GM12878 (cell line): ENCODE results near the gene LENEP. TPM values are rescaled to one million over a fixed set of nuclear protein-coding genes. Genes with fewer than 3 reads are reported as not detected.

Experiments used
- ATAC-seq: fragments of 200-7000 bp; cut with Tn5 transposase; 3 replicates; pipeline ENCODE4 v1.9.1; 2020; ENCODE audit warnings: mild to moderate bottlenecking, moderate library complexity
- BruUV-seq: library from RNA; stranded (reverse); fragments of 400-500 nt; replicated peaks from 2 replicates; lab custom pipeline; 2021; lab: Mats Ljungman, UMichigan
- CTCF ChIA-PET: fragments of 300-600 bp; sonication (Branson Sonifier 250); formaldehyde crosslinking; extraction: SDS; loops from one replicate; lab custom pipeline; 2021; ENCODE audit warnings: inconsistent platforms; lab: Yijun Ruan, JAX
- POLR2A ChIA-PET: fragments of 350-600 bp; formaldehyde crosslinking; extraction: SDS; loops from one replicate; lab custom pipeline; 2021; ENCODE audit warnings: inconsistent platforms; lab: Charles Lee
- RAD21 ChIA-PET: fragments of 300-600 bp; sonication (Branson Sonifier 250); formaldehyde crosslinking; loops from one replicate; lab custom pipeline; 2023; ENCODE audit warnings: antibody characterized with exemption; ENCODE audit not compliant: unreplicated experiment; lab: Charles Lee
- SMC1A ChIA-PET: fragments of 300-600 bp; sonication (Branson Sonifier 250); formaldehyde crosslinking; loops from one replicate; lab custom pipeline; 2023; ENCODE audit not compliant: unreplicated experiment, uncharacterized antibody; lab: Charles Lee
- DNase-seq: peaks from one replicate; pipeline ENCODE4 v3.0.0-alpha.2; 2011; ENCODE audit warnings: low read depth, low spot score
- FAIRE-seq: peaks from 3 replicates; lab custom pipeline; 2011; peaks lifted over from hg19 to GRCh38; lab: Jason Lieb, UNC
- H2AFZ ChIP-seq: 2 replicates; pipeline ENCODE4 v1.6.0; 2011; ENCODE audit warnings: low read depth, low read length, control low read depth; ENCODE audit not compliant: control insufficient read depth
- H3K27ac ChIP-seq: 2 replicates; pipeline ENCODE4 v1.5.1; 2011; ENCODE audit warnings: control low read depth; ENCODE audit not compliant: control insufficient read depth, insufficient read depth
- H3K27me3 ChIP-seq, 2 experiments: replicated peaks in 1 of 2; 2 replicates each; pipeline versions ENCODE4 v1.6.0 to v1.6.1; 2011; ENCODE audit warnings: low read length in 1 of 2; ENCODE audit not compliant: control insufficient read depth in 2 of 2, insufficient read depth in 2 of 2
- H3K36me3 ChIP-seq, 2 experiments: 2 replicates each; pipeline ENCODE4 v1.5.1; 2011; ENCODE audit warnings: low read length in 1 of 2; ENCODE audit not compliant: control insufficient read depth in 2 of 2, insufficient read depth in 2 of 2
- H3K4me1 ChIP-seq: 2 replicates; pipeline ENCODE4 v1.6.1; 2011; ENCODE audit warnings: mild to moderate bottlenecking, low read length, moderate library complexity, mixed read lengths; ENCODE audit not compliant: control insufficient read depth, insufficient read depth
- H3K4me2 ChIP-seq: 2 replicates; pipeline ENCODE4 v1.6.0; 2011; ENCODE audit warnings: control low read depth; ENCODE audit not compliant: control insufficient read depth, insufficient read depth
- H3K4me3 ChIP-seq: fragments of 200-600 bp; sonication (generic); 2 replicates; pipeline ENCODE4 v1.5.1; 2016
- H3K79me2 ChIP-seq: 2 replicates; pipeline ENCODE4 v1.6.0; 2011; ENCODE audit warnings: low read length; ENCODE audit not compliant: control insufficient read depth, insufficient read depth
- H3K9ac ChIP-seq: 2 replicates; pipeline ENCODE4 v1.8.0; 2011; ENCODE audit warnings: low read length, control low read depth, mixed read lengths; ENCODE audit not compliant: control insufficient read depth, insufficient read depth
- H3K9me3 ChIP-seq: replicated peaks from 3 replicates; pipeline ENCODE4 v1.5.1; 2011; ENCODE audit warnings: mild to moderate bottlenecking, low read length; ENCODE audit not compliant: control insufficient read depth, insufficient read depth
- H4K20me1 ChIP-seq: 2 replicates; pipeline ENCODE4 v1.6.0; 2011; ENCODE audit not compliant: control insufficient read depth, insufficient read depth
- ASH2L ChIP-seq: fragments of 300-600, 200-600 bp; sonication (generic); IDR thresholded peaks from 2 replicates; pipeline ENCODE4 v1.6.1; 2017; ENCODE audit warnings: low read depth, mild to moderate bottlenecking, borderline replicate concordance
- BCL11A ChIP-seq: IDR thresholded peaks from 2 replicates; pipeline ENCODE4 v1.6.1; 2011; ENCODE audit warnings: low read depth, low read length
- HDGF ChIP-seq: fragments of 450-650 bp; IDR thresholded peaks from 2 replicates; pipeline ENCODE4 v1.6.1; 2016; ENCODE audit warnings: antibody characterized with exemption
- NR2C2 ChIP-seq: IDR thresholded peaks from 2 replicates; pipeline ENCODE4 v1.6.1; 2011; ENCODE audit warnings: borderline replicate concordance, low read depth; ENCODE audit not compliant: control insufficient read depth, insufficient read length
- NR2F1 ChIP-seq: fragments of 450-650 bp; conservative IDR thresholded peaks from 2 replicates; pipeline ENCODE4 v1.6.1; 2017; ENCODE audit warnings: mild to moderate bottlenecking
- RFX5 ChIP-seq: IDR thresholded peaks from 2 replicates; pipeline ENCODE4 v1.6.1; 2011; ENCODE audit warnings: low read depth, low read length, improper control_type of control experiment
- SMAD1 ChIP-seq: fragments of 450-650 bp; IDR thresholded peaks from 2 replicates; pipeline ENCODE4 v1.6.1; 2018; ENCODE audit warnings: mild to moderate bottlenecking, low read depth; ENCODE audit not compliant: partially characterized antibody
- SMAD5 ChIP-seq: IDR thresholded peaks from 2 replicates; pipeline ENCODE4 v1.6.1; 2016; ENCODE audit warnings: antibody characterized with exemption, low read depth
- SP1 ChIP-seq: IDR thresholded peaks from one replicate; pipeline ENCODE4 v1.6.1; 2011; ENCODE audit warnings: low read depth, low read length
- SREBF2 ChIP-seq: IDR thresholded peaks from 2 replicates; pipeline ENCODE4 v1.6.1; 2012; ENCODE audit warnings: mild to moderate bottlenecking, low read length
- YY1 ChIP-seq: IDR thresholded peaks from 2 replicates; pipeline ENCODE4 v1.6.1; 2011; ENCODE audit warnings: low read depth, mild to moderate bottlenecking, low read length
- ZNF207 ChIP-seq: fragments of 450-650 bp; IDR thresholded peaks from 2 replicates; pipeline ENCODE4 v1.6.1; 2014; ENCODE audit warnings: antibody characterized with exemption, mild to moderate bottlenecking, borderline replicate concordance
- ZNF217 ChIP-seq: fragments of 450-650 bp; IDR thresholded peaks from 2 replicates; pipeline ENCODE4 v1.6.1; 2017; ENCODE audit warnings: antibody characterized with exemption, mild to moderate bottlenecking
- ZNF384 ChIP-seq: IDR thresholded peaks from 2 replicates; pipeline ENCODE4 v1.6.1; 2012; ENCODE audit warnings: low read depth, mild to moderate bottlenecking, low read length, improper control_type of control experiment, borderline replicate concordance
- WGBS: methylation state at CpG from one replicate; pipeline ENCODE4 v1.1.6; 2016; ENCODE audit warnings: low lambda C conversion rate; ENCODE audit not compliant: insufficient replicate concordance, insufficient coverage; ENCODE audit errors: missing lambda C conversion rate; 5-methylcytosine and 5-hydroxymethylcytosine counted together
- in situ Hi-C: fragments of 300-500 bp; cut with MboI; formaldehyde crosslinking; loops from 9 replicates; pipeline ENCODE4 v1.14.3; 2018; ENCODE audit warnings: mixed read lengths
- intact Hi-C: fragments of 100-400 bp; cut with micrococcal nuclease; formaldehyde crosslinking; loops from one replicate; pipeline ENCODE4 v1.14.2; 2022; ENCODE audit not compliant: unreplicated experiment
- polyA plus RNA-seq, 11 experiments: library from polyadenylated mRNA; depleted of rRNA in 4 of 11; unstranded in 6 of 11; stranded (reverse) in 5 of 11; fragments of >200 nt; fragmentation: Nextera tagmentation in 4 of 11; fragmentation: Illumina TruSeq in 1 of 11; extraction: Ambion mirVana in 4 of 11; extraction: Trizol in 1 of 11; gene quantifications; 1 replicate in 1 of 11; 2 replicates in 10 of 11; pipeline versions ENCODE4 v1.2.1 to v1.2.3, GENCODE V29; 2011 to 2016; ENCODE audit warnings: inconsistent platforms in 2 of 11, missing spikeins in 2 of 11, low read depth in 1 of 11
- total RNA-seq, 4 experiments: library from RNA; depleted of rRNA in 3 of 4; stranded (reverse); fragments of >200 nt in 3 of 4; fragmentation: Illumina TruSeq in 1 of 4; extraction: Trizol in 1 of 4; gene quantifications; 2 replicates each; pipeline versions ENCODE4 v1.2.1 to v1.2.3, GENCODE V29; 2013 to 2021
- TF ChIP-seq, protein P1 (sequence below): IDR thresholded peaks from 2 replicates; pipeline ENCODE4 v1.6.1; 2011; ENCODE audit warnings: borderline replicate concordance, low read depth, mild to moderate bottlenecking, moderate library complexity, low read length; ENCODE audit not compliant: insufficient read depth, poor library complexity, severe bottlenecking
- TF ChIP-seq, protein P2 (sequence below): IDR thresholded peaks from 2 replicates; pipeline ENCODE4 v1.6.1; 2011; ENCODE audit warnings: low read depth, mild to moderate bottlenecking, low read length, moderate library complexity, borderline replicate concordance; ENCODE audit errors: extremely low read depth
- TF ChIP-seq, protein P3 (sequence below): IDR thresholded peaks from 2 replicates; pipeline ENCODE4 v1.6.1; 2012; ENCODE audit warnings: improper control_type of control experiment, low read depth, low read length; ENCODE audit not compliant: insufficient replicate concordance

LENEP gene
- total and polyA plus RNA-seq, 10 of the 15 experiments (the other 5 are each of a cell fraction or from before 2014, with no cell fraction given) = 0.27 to 1.1 (median 0.64) TPM; not detected in 7

DNA sequence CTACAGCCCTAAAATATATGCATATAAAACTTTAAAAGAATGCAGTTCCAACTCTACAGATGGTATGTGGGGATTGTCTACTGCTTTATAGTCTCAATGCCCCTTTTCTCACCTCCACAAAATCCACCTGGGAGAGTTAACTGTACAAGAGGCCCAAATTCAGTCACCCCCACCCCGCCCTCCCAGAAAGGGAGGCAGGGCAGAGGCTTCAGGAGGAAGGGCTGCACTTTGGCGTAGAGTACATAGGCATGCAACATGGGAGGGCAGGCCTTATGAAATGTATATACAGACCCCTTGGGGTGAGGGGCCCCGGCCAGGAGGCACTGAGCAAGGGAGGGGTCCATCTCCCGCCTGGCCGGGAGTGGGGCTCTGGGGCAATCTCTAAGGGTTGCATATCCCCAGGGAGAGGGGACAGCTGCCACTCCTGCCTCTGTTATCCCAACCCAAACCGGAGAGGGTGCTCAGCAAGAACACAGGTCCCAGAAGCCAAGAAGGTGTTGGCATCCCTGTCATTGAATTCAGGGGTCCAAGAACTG, 30.5 kb upstream of the LENEP start:
- Histone ChIP-seq H2AFZ (no peak overlapping the region), H3K36me3 (peaks cover 13 to 16% of the 10 kb centered on the region in 2 experiments; a peak in 3 of 4 replicates), H3K27me3 (no peaks in the 10 kb centered on the region), H3K9me3 (no peaks in the 10 kb centered on the region), H4K20me1 (no peaks in the 10 kb centered on the region), H3K4me3 (peak overlapping the region; percentile 88), H3K9ac (peak overlapping the region; percentile 81), H3K4me2 (peak overlapping the region; percentile 86), H3K27ac (peak overlapping the region; percentile 97; the same call in 1 of the 2 replicates), H3K79me2 (peaks cover 31% of the 10 kb centered on the region), H3K4me1 (peaks cover 6% of the 10 kb centered on the region; the same call in 1 of the 2 replicates)
- SMC1A ChIA-PET = interaction anchor here (1.2 to 3.1 kb wide), 4 partner anchors 7 to 54 kb away, joined by 3 to 14 read pairs (median 8); partner anchors contain the start of gene SHC1
- DNase-seq = no peak
- no peak for FAIRE-seq
- intact Hi-C loops = loop anchor here (5.0 kb wide), 1 partner anchor 39 kb away; the partner anchor contains the start of gene ZBTB7B
- RAD21 ChIA-PET = no interaction called here
- no TSS peak for BruUV-seq
- 81% methylated on average over 6 of the region's 6 CpGs for WGBS
- in situ Hi-C loops = no loop called here
- CTCF ChIA-PET = interaction anchor here (0.9 to 2.7 kb wide), 5 partner anchors 8 to 54 kb away, joined by 3 to 16 read pairs (median 13); partner anchors contain the start of gene SHC1
- ATAC-seq = no peak
- POLR2A ChIA-PET = interaction anchor here (0.6 to 12.3 kb wide), 4 partner anchors 10 to 49 kb away, joined by 3 to 140 read pairs (median 4); partner anchors contain the start of genes CKS1B and SHC1
- TF ChIP-seq YY1 (no peak), BCL11A (no peak), ZNF217 (no peak), ASH2L (no peak), HDGF (no peak), SREBF2 (no peak), RFX5 (no peak), SMAD1 (no peak), SP1 (no peak), NR2F1 (no peak), SMAD5 (no peak), ZNF384 (no peak), NR2C2 (no peak), ZNF207 (no peak)
- TF ChIP-seq, protein P1, sequence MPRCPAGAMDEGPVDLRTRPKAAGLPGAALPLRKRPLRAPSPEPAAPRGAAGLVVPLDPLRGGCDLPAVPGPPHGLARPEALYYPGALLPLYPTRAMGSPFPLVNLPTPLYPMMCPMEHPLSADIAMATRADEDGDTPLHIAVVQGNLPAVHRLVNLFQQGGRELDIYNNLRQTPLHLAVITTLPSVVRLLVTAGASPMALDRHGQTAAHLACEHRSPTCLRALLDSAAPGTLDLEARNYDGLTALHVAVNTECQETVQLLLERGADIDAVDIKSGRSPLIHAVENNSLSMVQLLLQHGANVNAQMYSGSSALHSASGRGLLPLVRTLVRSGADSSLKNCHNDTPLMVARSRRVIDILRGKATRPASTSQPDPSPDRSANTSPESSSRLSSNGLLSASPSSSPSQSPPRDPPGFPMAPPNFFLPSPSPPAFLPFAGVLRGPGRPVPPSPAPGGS = no peak
- TF ChIP-seq, protein P2, sequence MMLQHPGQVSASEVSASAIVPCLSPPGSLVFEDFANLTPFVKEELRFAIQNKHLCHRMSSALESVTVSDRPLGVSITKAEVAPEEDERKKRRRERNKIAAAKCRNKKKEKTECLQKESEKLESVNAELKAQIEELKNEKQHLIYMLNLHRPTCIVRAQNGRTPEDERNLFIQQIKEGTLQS = no peak
- TF ChIP-seq, protein P3, sequence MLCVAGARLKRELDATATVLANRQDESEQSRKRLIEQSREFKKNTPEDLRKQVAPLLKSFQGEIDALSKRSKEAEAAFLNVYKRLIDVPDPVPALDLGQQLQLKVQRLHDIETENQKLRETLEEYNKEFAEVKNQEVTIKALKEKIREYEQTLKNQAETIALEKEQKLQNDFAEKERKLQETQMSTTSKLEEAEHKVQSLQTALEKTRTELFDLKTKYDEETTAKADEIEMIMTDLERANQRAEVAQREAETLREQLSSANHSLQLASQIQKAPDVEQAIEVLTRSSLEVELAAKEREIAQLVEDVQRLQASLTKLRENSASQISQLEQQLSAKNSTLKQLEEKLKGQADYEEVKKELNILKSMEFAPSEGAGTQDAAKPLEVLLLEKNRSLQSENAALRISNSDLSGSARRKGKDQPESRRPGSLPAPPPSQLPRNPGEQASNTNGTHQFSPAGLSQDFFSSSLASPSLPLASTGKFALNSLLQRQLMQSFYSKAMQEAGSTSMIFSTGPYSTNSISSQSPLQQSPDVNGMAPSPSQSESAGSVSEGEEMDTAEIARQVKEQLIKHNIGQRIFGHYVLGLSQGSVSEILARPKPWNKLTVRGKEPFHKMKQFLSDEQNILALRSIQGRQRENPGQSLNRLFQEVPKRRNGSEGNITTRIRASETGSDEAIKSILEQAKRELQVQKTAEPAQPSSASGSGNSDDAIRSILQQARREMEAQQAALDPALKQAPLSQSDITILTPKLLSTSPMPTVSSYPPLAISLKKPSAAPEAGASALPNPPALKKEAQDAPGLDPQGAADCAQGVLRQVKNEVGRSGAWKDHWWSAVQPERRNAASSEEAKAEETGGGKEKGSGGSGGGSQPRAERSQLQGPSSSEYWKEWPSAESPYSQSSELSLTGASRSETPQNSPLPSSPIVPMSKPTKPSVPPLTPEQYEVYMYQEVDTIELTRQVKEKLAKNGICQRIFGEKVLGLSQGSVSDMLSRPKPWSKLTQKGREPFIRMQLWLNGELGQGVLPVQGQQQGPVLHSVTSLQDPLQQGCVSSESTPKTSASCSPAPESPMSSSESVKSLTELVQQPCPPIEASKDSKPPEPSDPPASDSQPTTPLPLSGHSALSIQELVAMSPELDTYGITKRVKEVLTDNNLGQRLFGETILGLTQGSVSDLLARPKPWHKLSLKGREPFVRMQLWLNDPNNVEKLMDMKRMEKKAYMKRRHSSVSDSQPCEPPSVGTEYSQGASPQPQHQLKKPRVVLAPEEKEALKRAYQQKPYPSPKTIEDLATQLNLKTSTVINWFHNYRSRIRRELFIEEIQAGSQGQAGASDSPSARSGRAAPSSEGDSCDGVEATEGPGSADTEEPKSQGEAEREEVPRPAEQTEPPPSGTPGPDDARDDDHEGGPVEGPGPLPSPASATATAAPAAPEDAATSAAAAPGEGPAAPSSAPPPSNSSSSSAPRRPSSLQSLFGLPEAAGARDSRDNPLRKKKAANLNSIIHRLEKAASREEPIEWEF = no peak
